Subcutaneous abdominal adipose tissue (tissue), 5 donors: ENCODE results near the gene ADGRE2.
A peak's percentile ranks its signal among the peaks of the same experiment; 100 is the strongest.
"Not testable (repeated sequence)": the region's sequence is repeated elsewhere in the genome, so short reads cannot be mapped to it uniquely, and the experiment has no call there.

Source experiments
- H3K27ac ChIP-seq: one replicate; pipeline ENCODE4 v1.7.0; 2013; ENCODE audit warnings: low read depth, mild to moderate bottlenecking, inconsistent platforms, low read length, moderate library complexity
- H3K27me3 ChIP-seq, 5 donors: one replicate each; pipeline ENCODE4 v1.7.0; 2013; ENCODE audit warnings: low read length in 5 of 5, inconsistent platforms in 1 of 5; ENCODE audit not compliant: control insufficient read depth in 5 of 5, insufficient read depth in 4 of 5
- H3K36me3 ChIP-seq, 5 donors: one replicate each; pipeline ENCODE4 v1.7.0; 2013; ENCODE audit warnings: low read length in 5 of 5; ENCODE audit not compliant: control insufficient read depth in 5 of 5, insufficient read depth in 5 of 5
- H3K4me1 ChIP-seq, 5 donors: one replicate each; pipeline ENCODE4 v1.7.0; 2013; ENCODE audit warnings: low read length in 5 of 5, mild to moderate bottlenecking in 3 of 5, moderate library complexity in 1 of 5; ENCODE audit not compliant: control insufficient read depth in 5 of 5, insufficient read depth in 5 of 5
- H3K4me3 ChIP-seq, 5 donors: one replicate each; pipeline ENCODE4 v1.7.0; 2013; ENCODE audit warnings: low read length in 5 of 5, low read depth in 1 of 5
- H3K9ac ChIP-seq, 5 donors: one replicate each; pipeline ENCODE4 v1.7.0; 2013; ENCODE audit warnings: low read length in 5 of 5, mild to moderate bottlenecking in 4 of 5, moderate library complexity in 3 of 5
- H3K9me3 ChIP-seq, 5 donors: one replicate each; pipeline ENCODE4 v1.7.0; 2013; ENCODE audit warnings: low read length in 5 of 5; ENCODE audit not compliant: control insufficient read depth in 5 of 5
- donor health status: healthy.
- donor health status: healthy.
- donor health status: healthy.
- donor health status: healthy.
- donor health status: healthy.

Gene ADGRE2

GRCh38 chr19:14780622-14781225 is 2.4 kb upstream of the ADGRE2 start:
- not testable (repeated sequence) for H3K9ac ChIP-seq, H3K27ac ChIP-seq, H3K36me3 ChIP-seq, H3K4me3 ChIP-seq, H3K9me3 ChIP-seq
- Histone ChIP-seq H3K4me1 (peaks cover 0 to 14% (median 7%) of the 10 kb centered on the region in 5 donors), H3K27me3 (peaks cover 0 to 17% (median 3%) of the 10 kb centered on the region in 5 donors)

DNA sequence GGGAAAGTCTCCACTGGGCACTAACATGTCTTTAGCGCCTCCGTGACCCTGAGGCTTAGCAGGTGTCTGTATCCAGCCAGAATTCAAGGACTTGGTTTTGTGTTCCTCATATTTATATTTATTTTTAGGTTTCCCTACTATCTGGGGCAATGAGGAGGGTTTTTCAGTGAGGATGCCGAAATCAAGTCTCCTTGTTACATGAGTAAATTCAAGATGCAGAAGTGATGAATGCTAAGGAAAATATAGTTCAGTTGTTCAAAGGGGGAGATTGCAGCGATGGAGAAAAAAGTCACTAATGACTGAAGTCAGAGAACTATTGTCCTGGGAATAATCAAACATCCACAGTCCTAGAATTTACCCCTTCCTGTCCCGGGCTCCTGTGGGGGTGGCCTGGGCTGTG is 791 bp upstream of the ADGRE2 start:
- H3K4me3 ChIP-seq: no peak overlapping the region
- H3K9ac ChIP-seq: no peak overlapping the region
- peaks cover 0 to 11% (median 3%) of the 10 kb centered on the region in 5 donors for H3K27me3 ChIP-seq
- H3K9me3 ChIP-seq: no peaks in the 10 kb centered on the region
- H3K4me1 ChIP-seq: peaks cover 0 to 14% (median 7%) of the 10 kb centered on the region in 5 donors
- H3K27ac ChIP-seq: no peak overlapping the region
- no peaks in the 10 kb centered on the region for H3K36me3 ChIP-seq

- peaks cover 0 to 11% (median 3%) of the 10 kb centered on the region in 5 donors for H3K27me3 ChIP-seq
- not testable (repeated sequence) for H3K9me3 ChIP-seq, H3K27ac ChIP-seq, H3K4me3 ChIP-seq, H3K9ac ChIP-seq, H3K36me3 ChIP-seq
- peaks cover 0 to 14% (median 7%) of the 10 kb centered on the region in 5 donors for H3K4me1 ChIP-seq
Observed at GRCh38 chr19:14777645-14778044, 715 bp downstream of the ADGRE2 start.

DNA sequence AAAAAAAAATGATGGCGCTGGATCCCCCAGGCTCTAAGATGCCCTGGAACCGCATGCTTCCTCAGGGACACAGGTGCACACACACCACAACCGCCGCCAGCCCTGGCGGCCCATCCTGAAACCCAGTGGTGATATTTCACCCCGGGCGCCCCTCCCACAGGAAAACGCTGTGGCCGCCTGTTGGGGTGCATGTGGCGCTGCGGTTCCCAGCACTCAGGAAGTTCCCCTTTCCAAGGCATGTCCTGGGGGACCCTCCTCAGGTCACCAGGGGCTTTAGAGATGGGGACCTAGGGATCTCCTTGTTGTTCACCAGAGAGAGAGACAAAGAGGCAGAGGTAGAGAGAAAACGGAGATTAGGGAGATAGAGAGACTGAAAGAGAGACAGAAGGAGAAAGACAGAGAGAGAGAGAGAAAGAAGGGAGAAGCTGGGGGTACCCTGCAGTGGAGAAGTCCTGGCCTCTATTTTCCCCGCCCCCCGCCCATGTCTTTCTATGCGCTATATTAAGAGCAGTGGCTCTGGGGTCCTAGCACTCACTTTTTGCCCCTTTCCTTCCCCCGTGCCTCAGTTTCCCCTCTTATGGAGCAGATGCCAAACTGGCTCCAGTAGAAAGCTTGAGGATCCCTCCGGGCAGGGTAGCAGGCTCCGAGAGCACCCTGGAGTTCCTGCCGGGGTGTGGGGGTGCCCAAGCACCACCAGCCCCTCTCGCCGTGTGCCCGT is 2.3 kb downstream of the ADGRE2 start:
- H3K36me3 ChIP-seq: peaks cover 0 to 3% (median 0%) of the 10 kb centered on the region in 5 donors
- H3K4me3 ChIP-seq: peak overlapping the region in 4 of 5 donors; percentile 17 to 47 (median 39)
- H3K9me3 ChIP-seq: no peaks in the 10 kb centered on the region
- H3K27me3 ChIP-seq: peaks cover 0 to 17% (median 3%) of the 10 kb centered on the region in 5 donors
- H3K4me1 ChIP-seq: peaks cover 0 to 14% (median 7%) of the 10 kb centered on the region in 5 donors
- peak overlapping the region in 1 of 5 donors; percentile 30 for H3K9ac ChIP-seq
- no peak overlapping the region for H3K27ac ChIP-seq

DNA sequence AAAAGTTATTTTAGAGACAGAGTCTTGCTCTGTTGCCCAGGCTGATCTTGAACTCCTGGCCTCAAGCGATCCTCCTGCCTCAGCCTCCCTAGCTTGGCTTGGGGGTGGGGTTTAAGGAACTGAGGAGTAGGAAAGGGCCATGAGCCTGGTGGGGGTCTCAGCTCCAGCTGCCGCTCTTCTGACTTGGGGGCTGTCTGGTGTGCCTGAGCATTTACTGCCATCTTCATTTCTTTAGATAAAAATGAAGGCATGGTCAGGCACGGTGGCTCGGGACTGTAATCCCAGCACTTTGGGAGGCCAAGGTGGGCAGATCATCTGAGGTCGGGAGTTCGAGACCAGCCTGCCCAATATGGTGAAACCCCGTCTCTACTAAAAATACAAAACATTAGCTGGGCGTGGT is 3.0 kb downstream of the ADGRE2 start:
- Histone ChIP-seq H3K27me3 (peaks cover 0 to 18% (median 3%) of the 10 kb centered on the region in 5 donors), H3K4me1 (peaks cover 0 to 14% (median 7%) of the 10 kb centered on the region in 5 donors), H3K4me3 (peak overlapping the region in 1 of 5 donors; percentile 47)
- H3K27ac ChIP-seq, H3K36me3 ChIP-seq, H3K9ac ChIP-seq, H3K9me3 ChIP-seq: not testable (repeated sequence)

DNA sequence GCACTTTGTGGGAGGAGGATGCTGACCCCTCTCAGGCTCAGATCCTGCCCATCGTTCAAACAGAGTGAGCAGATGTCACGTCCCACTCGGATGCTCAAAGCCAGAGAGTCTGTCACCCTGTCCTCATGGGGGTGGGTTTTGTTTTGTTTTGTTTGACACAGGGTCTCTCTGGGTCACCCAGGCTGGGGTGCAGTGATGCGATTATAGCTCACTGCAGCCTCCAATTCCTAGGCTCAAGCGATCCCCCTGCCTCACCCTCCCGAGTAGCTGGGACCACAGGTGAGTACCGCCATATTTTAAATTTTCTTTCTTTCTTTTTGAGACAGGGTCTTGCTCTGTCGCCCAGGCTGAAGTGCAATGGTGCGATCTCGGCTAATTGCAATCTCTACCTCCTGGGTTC is 4.0 kb downstream of the ADGRE2 start:
- Histone ChIP-seq H3K4me3 (no peak overlapping the region), H3K27me3 (peaks cover 0 to 18% (median 3%) of the 10 kb centered on the region in 5 donors), H3K9me3 (no peaks in the 10 kb centered on the region), H3K36me3 (peaks cover 0 to 3% (median 0%) of the 10 kb centered on the region in 5 donors), H3K4me1 (peaks cover 0 to 14% (median 7%) of the 10 kb centered on the region in 5 donors), H3K27ac (no peak overlapping the region), H3K9ac (no peak overlapping the region)

DNA sequence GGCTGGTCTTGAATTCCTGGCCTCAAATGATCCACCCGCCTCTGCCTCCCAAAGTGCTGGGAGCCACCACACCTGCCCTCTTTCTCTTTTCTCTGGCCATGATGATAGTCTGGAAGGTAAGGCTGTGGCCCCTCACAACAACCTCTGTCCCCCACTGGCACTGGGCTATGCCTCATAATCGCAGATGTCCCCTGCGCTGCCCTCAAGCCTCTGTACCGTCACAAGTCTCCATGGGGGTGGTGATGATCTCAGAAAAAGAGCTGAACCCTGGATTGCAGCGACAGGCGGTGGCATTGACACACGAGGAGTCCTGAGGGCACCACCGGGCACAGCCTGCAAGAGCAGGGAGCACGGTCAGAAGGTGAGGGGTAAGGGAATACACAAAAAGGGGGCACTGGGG is 4.6 kb downstream of the ADGRE2 start:
- not testable (repeated sequence) for H3K36me3 ChIP-seq, H3K9me3 ChIP-seq, H3K27ac ChIP-seq, H3K4me3 ChIP-seq, H3K9ac ChIP-seq
- Histone ChIP-seq H3K4me1 (peaks cover 0 to 14% (median 7%) of the 10 kb centered on the region in 5 donors), H3K27me3 (peaks cover 0 to 18% (median 3%) of the 10 kb centered on the region in 5 donors)

DNA sequence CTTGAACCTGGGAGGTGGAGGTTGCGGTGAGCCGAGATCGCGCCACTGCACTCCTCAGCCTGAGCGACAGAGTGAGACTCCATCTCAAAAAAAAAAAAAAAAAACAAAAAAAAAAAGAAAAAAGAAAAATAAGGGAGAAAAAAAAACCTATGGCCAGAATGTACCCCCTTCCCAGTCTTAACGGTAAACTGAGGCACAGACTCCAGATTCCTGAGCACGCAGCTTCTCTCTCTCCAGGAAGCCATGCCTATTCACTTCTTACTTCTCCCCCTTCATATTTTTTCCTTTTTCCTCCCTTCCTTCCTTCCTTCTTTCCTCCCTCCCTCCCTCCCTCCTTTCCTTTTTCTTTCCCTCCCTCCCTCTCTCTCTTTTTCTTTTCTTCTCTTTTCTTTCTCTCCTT is 5.4 kb downstream of the ADGRE2 start:
- Histone ChIP-seq H3K4me1 (peaks cover 0 to 14% (median 7%) of the 10 kb centered on the region in 5 donors), H3K36me3 (peaks cover 0 to 3% (median 0%) of the 10 kb centered on the region in 5 donors), H3K27me3 (peaks cover 0 to 21% (median 0%) of the 10 kb centered on the region in 5 donors), H3K4me3 (no peak overlapping the region), H3K9me3 (no peaks in the 10 kb centered on the region), H3K9ac (no peak overlapping the region), H3K27ac (no peak overlapping the region)

- Histone ChIP-seq H3K4me3 (no peak overlapping the region), H3K27ac (no peak overlapping the region), H3K4me1 (peaks cover 0 to 14% (median 7%) of the 10 kb centered on the region in 5 donors), H3K9me3 (no peaks in the 10 kb centered on the region), H3K9ac (no peak overlapping the region), H3K27me3 (peaks cover 0 to 24% (median 0%) of the 10 kb centered on the region in 5 donors), H3K36me3 (peaks cover 0 to 3% (median 0%) of the 10 kb centered on the region in 5 donors)
Observed at GRCh38 chr19:14772467-14772866, 5.9 kb downstream of the ADGRE2 start.
